ENCODE data around the gene DKK2.
"Not testable (repeated sequence)": the region's sequence is repeated elsewhere in the genome, so short reads cannot be mapped to it uniquely, and the experiment has no call there.

The DKK2 gene

GRCh38 chr4:106909486-106910188 is 126.5 kb downstream of the DKK2 start:
- DNase-seq, result no peak

- not testable (repeated sequence) for DNase-seq
Measured at GRCh38 chr4:106908049-106908448, 128.1 kb downstream of the DKK2 start.

GRCh38 chr4:106907216-106907615 is 128.9 kb downstream of the DKK2 start:
- DNase-seq, result no peak

- DNase-seq, result no peak
Measured at GRCh38 chr4:106906728-106907127, 129.4 kb downstream of the DKK2 start.

GRCh38 chr4:106898621-106899230 is 137.4 kb downstream of the DKK2 start:
- peak; percentile 5 to 61 for DNase-seq

- DNase-seq, result no peak
Measured at GRCh38 chr4:106893903-106894302, 142.2 kb downstream of the DKK2 start.

- no peak for DNase-seq
Measured at GRCh38 chr4:106893395-106893881, 142.7 kb downstream of the DKK2 start.

- no peak for DNase-seq
Measured at GRCh38 chr4:106892786-106893185, 143.3 kb downstream of the DKK2 start.

- DNase-seq, result peak in 1 of 2 experiments; percentile 0
Measured at GRCh38 chr4:106875340-106875739, 160.8 kb downstream of the DKK2 start.

Data from NCI-H526 (cell line).